Upper lobe of left lung (tissue), 6 donors: Measurements from ENCODE around the gene DCUN1D5. TPM values are rescaled to one million over a fixed set of nuclear protein-coding genes. Genes with fewer than 3 reads are reported as not detected.

Experiments used
- ATAC-seq, 2 donors: fragments of 200-7000 bp; cut with Tn5 transposase; one replicate each; pipeline ENCODE4 v1.9.1; 2022; ENCODE audit warnings: mild to moderate bottlenecking in 2 of 2, moderate library complexity in 2 of 2; ENCODE audit not compliant: low FRiP score in 2 of 2
- DNase-seq, 2 donors: peaks; one replicate each; pipeline ENCODE4 v3.0.0-alpha.2; 2019 to 2020
- H3K27ac ChIP-seq, 4 donors: fragments of 200-600 bp; sonication (generic); one replicate each; pipeline ENCODE4 v1.5.1; 2016 to 2019
- H3K27me3 ChIP-seq, 4 donors: fragments of 200-600 bp; sonication (generic); one replicate each; pipeline ENCODE4 v1.5.1; 2017 to 2019
- H3K36me3 ChIP-seq, 4 donors: fragments of 200-600 bp; sonication (generic); one replicate each; pipeline ENCODE4 v1.5.1; 2016 to 2019
- H3K4me1 ChIP-seq, 4 donors: fragments of 200-600 bp; sonication (generic); one replicate each; pipeline ENCODE4 v1.5.1; 2018 to 2019
- H3K4me3 ChIP-seq, 4 donors: fragments of 200-600 bp; sonication (generic); one replicate each; pipeline ENCODE4 v1.5.1; 2017 to 2019; ENCODE audit warnings: mild to moderate bottlenecking in 2 of 4, moderate library complexity in 1 of 4
- H3K9me3 ChIP-seq, 4 donors: fragments of 200-600 bp; sonication (generic); one replicate each; pipeline ENCODE4 v1.5.1; 2018 to 2019
- CTCF ChIP-seq, 6 experiments: fragments of 450-650 bp in 4 of 6; fragments of 200-600 bp in 2 of 6; sonication (generic) in 2 of 6; IDR thresholded peaks; one replicate each; pipeline ENCODE4 v1.5.1; 2016 to 2019; ENCODE audit warnings: antibody characterized with exemption in 6 of 6
- EP300 ChIP-seq, 4 donors: sonication (generic); formaldehyde crosslinking; IDR thresholded peaks; one replicate each; pipeline ENCODE4 v1.5.1; 2017; ENCODE audit warnings: antibody characterized with exemption in 4 of 4, control low read depth in 2 of 4
- POLR2A ChIP-seq, 4 donors: fragments of 450-650 bp; IDR thresholded peaks; one replicate each; pipeline ENCODE4 v1.5.1; 2016 to 2017; ENCODE audit warnings: antibody characterized with exemption in 4 of 4, mild to moderate bottlenecking in 2 of 4
- POLR2AphosphoS5 ChIP-seq, 2 donors: sonication (generic); formaldehyde crosslinking; IDR thresholded peaks; one replicate each; pipeline ENCODE4 v1.5.1; 2017; ENCODE audit warnings: antibody characterized with exemption in 2 of 2
- WGBS, 2 donors: methylation state at CpG; one replicate each; pipeline ENCODE4 v1.1.5; 2017 to 2018; 5-methylcytosine and 5-hydroxymethylcytosine counted together
- total RNA-seq, 6 donors: library from RNA; depleted of rRNA in 4 of 6; stranded (reverse); fragments of >200 nt in 4 of 6; gene quantifications; one replicate each; pipeline versions ENCODE4 v1.1.0 to v1.2.1, GENCODE V29; 2016 to 2021
- donor health status: DM: no; HTN: no; CAD: no; lungs with moderate emphysema.
- donor health status: DM: no; HTN: yes; CAD: no; lungs with severe emphysema.

Gene DCUN1D5
- total RNA-seq, 6 donors from 2014 or later: 18.2 to 92.8 (median 43.9) TPM

GRCh38 chr11:103067118-103067517 is 24.8 kb downstream of the DCUN1D5 start:
- DNase-seq (no peak), ATAC-seq (no peak)
- Histone ChIP-seq H3K27ac (no peak overlapping the region), H3K9me3 (no peaks in the 10 kb centered on the region), H3K4me3 (no peak overlapping the region), H3K27me3 (no peaks in the 10 kb centered on the region), H3K36me3 (peaks cover 0 to 49% (median 12%) of the 10 kb centered on the region in 4 donors), H3K4me1 (peaks cover 0 to 16% (median 3%) of the 10 kb centered on the region in 4 donors)
- WGBS, 2 donors: 85 to 87% methylated on average over 1 of the region's 1 CpG
- TF ChIP-seq CTCF (IDR thresholded peaks at IDR 0.05): no peak
- TF ChIP-seq POLR2A (IDR thresholded peaks at IDR 0.05): no peak
- no peak for TF ChIP-seq POLR2AphosphoS5 (IDR thresholded peaks at IDR 0.05)
- no peak for TF ChIP-seq EP300 (IDR thresholded peaks at IDR 0.05)

- DNase-seq: no peak
- H3K27me3 ChIP-seq: no peaks in the 10 kb centered on the region
- TF ChIP-seq POLR2AphosphoS5 (IDR thresholded peaks at IDR 0.05): no peak
- TF ChIP-seq EP300 (IDR thresholded peaks at IDR 0.05): no peak
- no peak for TF ChIP-seq POLR2A (IDR thresholded peaks at IDR 0.05)
- TF ChIP-seq CTCF (IDR thresholded peaks at IDR 0.05): no peak
- no peak overlapping the region for H3K4me3 ChIP-seq
- no peak for ATAC-seq
- 92 to 100% methylated on average over 1 of the region's 1 CpG for WGBS, 2 donors
- no peak overlapping the region for H3K27ac ChIP-seq
- no peaks in the 10 kb centered on the region for H3K9me3 ChIP-seq
- H3K4me1 ChIP-seq: no peaks in the 10 kb centered on the region
- H3K36me3 ChIP-seq: peaks cover 3 to 72% (median 16%) of the 10 kb centered on the region in 4 donors
These were observed 30.3 kb downstream of the DCUN1D5 start for GRCh38 chr11:103061656-103062055.

- no peak overlapping the region for H3K4me3 ChIP-seq
- peak in 1 of 2 donors; percentile 62 for ATAC-seq
- H3K36me3 ChIP-seq: peaks cover 0 to 14% (median 1%) of the 10 kb centered on the region in 4 donors
- no peak for TF ChIP-seq POLR2AphosphoS5 (IDR thresholded peaks at IDR 0.05)
- TF ChIP-seq CTCF (IDR thresholded peaks at IDR 0.05): peak; percentile 27 to 56 (median 50)
- no peak for TF ChIP-seq EP300 (IDR thresholded peaks at IDR 0.05)
- no peak for TF ChIP-seq POLR2A (IDR thresholded peaks at IDR 0.05)
- no peak overlapping the region for H3K27ac ChIP-seq
- H3K27me3 ChIP-seq: no peaks in the 10 kb centered on the region
- no peak for DNase-seq
- no peaks in the 10 kb centered on the region for H3K9me3 ChIP-seq
- 41 to 56% methylated on average over 3 of the region's 3 CpGs for WGBS, 2 donors
- H3K4me1 ChIP-seq: peaks cover 0 to 7% (median 2%) of the 10 kb centered on the region in 4 donors
These were observed 36.6 kb downstream of the DCUN1D5 start for GRCh38 chr11:103055221-103055890.

- ATAC-seq (no peak), DNase-seq (no peak)
- H3K36me3 ChIP-seq: peaks cover 0 to 8% (median 0%) of the 10 kb centered on the region in 4 donors
- H3K27me3 ChIP-seq: no peaks in the 10 kb centered on the region
- H3K27ac ChIP-seq: no peak overlapping the region
- H3K9me3 ChIP-seq: no peaks in the 10 kb centered on the region
- peaks cover 0 to 7% (median 2%) of the 10 kb centered on the region in 4 donors for H3K4me1 ChIP-seq
- 87 to 92% methylated on average over 3 of the region's 3 CpGs for WGBS, 2 donors
- TF ChIP-seq POLR2AphosphoS5 (IDR thresholded peaks at IDR 0.05) (no peak), POLR2A (IDR thresholded peaks at IDR 0.05) (no peak), CTCF (IDR thresholded peaks at IDR 0.05) (no peak), EP300 (IDR thresholded peaks at IDR 0.05) (no peak)
- H3K4me3 ChIP-seq: no peak overlapping the region
These were observed 38.0 kb downstream of the DCUN1D5 start for GRCh38 chr11:103053997-103054396.

- no peak overlapping the region for H3K4me3 ChIP-seq
- H3K36me3 ChIP-seq: peaks cover 0 to 2% (median 0%) of the 10 kb centered on the region in 4 donors
- no peak for DNase-seq
- no peak for TF ChIP-seq POLR2A (IDR thresholded peaks at IDR 0.05)
- no peak for TF ChIP-seq EP300 (IDR thresholded peaks at IDR 0.05)
- TF ChIP-seq CTCF (IDR thresholded peaks at IDR 0.05): no peak
- no peak for TF ChIP-seq POLR2AphosphoS5 (IDR thresholded peaks at IDR 0.05)
- no peaks in the 10 kb centered on the region for H3K9me3 ChIP-seq
- 80 to 83% methylated on average over 4 of the region's 4 CpGs for WGBS, 2 donors
- H3K27ac ChIP-seq: no peak overlapping the region
- no peak for ATAC-seq
- no peaks in the 10 kb centered on the region for H3K27me3 ChIP-seq
- peaks cover 0 to 7% (median 2%) of the 10 kb centered on the region in 4 donors for H3K4me1 ChIP-seq
These were observed 40.0 kb downstream of the DCUN1D5 start for GRCh38 chr11:103051981-103052380.
